Astrocyte (in vitro differentiated cells and primary cell): ENCODE measurements around the gene VSIG8. TPM values are rescaled to one million over a fixed set of nuclear protein-coding genes. Genes with fewer than 3 reads are reported as not detected.

Source experiments
- DNase-seq: peaks from one replicate; pipeline ENCODE4 v3.0.0-alpha.2; 2010; ENCODE audit warnings: low read depth
- FAIRE-seq: peaks from 2 replicates; lab custom pipeline; 2011; peaks lifted over from hg19 to GRCh38; lab: Jason Lieb, UNC
- H2AFZ ChIP-seq: 2 replicates; pipeline ENCODE4 v1.6.0; 2012; ENCODE audit warnings: low read depth, low read length, inconsistent platforms
- H3K27ac ChIP-seq: 2 replicates; pipeline ENCODE4 v1.5.1; 2011; ENCODE audit warnings: low read depth, low read length, inconsistent platforms
- H3K27me3 ChIP-seq: 2 replicates; pipeline ENCODE4 v1.6.0; 2011; ENCODE audit warnings: low read length, inconsistent platforms; ENCODE audit not compliant: insufficient read depth
- H3K36me3 ChIP-seq: 2 replicates; pipeline ENCODE4 v1.5.1; 2011; ENCODE audit warnings: low read length, inconsistent platforms; ENCODE audit not compliant: insufficient read depth
- H3K4me1 ChIP-seq: 2 replicates; pipeline ENCODE4 v1.5.1; 2011; ENCODE audit warnings: low read length, inconsistent platforms; ENCODE audit not compliant: insufficient read depth
- H3K4me2 ChIP-seq: 2 replicates; pipeline ENCODE4 v1.6.0; 2012; ENCODE audit warnings: low read length, inconsistent platforms
- H3K4me3 ChIP-seq: 2 replicates; pipeline ENCODE4 v1.5.1; 2011; ENCODE audit warnings: low read depth, mild to moderate bottlenecking, low read length, inconsistent platforms; ENCODE audit not compliant: insufficient read depth
- H3K79me2 ChIP-seq: 2 replicates; pipeline ENCODE4 v1.6.0; 2012; ENCODE audit warnings: mild to moderate bottlenecking, low read length, inconsistent platforms; ENCODE audit not compliant: insufficient read depth
- H3K9ac ChIP-seq: 2 replicates; pipeline ENCODE4 v1.6.0; 2012; ENCODE audit warnings: mild to moderate bottlenecking, low read length, inconsistent platforms
- H3K9me3 ChIP-seq: 2 replicates; pipeline ENCODE4 v1.5.1; 2012; ENCODE audit warnings: low read depth, mild to moderate bottlenecking, low read length, inconsistent platforms; ENCODE audit not compliant: insufficient read depth
- H4K20me1 ChIP-seq: 2 replicates; pipeline ENCODE4 v1.6.0; 2012; ENCODE audit warnings: low read length, inconsistent platforms; ENCODE audit not compliant: insufficient read depth
- H3K27ac Mint-ChIP-seq: one replicate; pipeline ENCODE4 v1.8.0; 2021; ENCODE audit warnings: mild to moderate bottlenecking, mixed read lengths; ENCODE audit not compliant: unreplicated experiment
- H3K27me3 Mint-ChIP-seq: one replicate; pipeline ENCODE4 v1.8.0; 2021; ENCODE audit warnings: low read depth, mixed read lengths; ENCODE audit not compliant: unreplicated experiment
- H3K36me3 Mint-ChIP-seq: one replicate; pipeline ENCODE4 v1.8.0; 2021; ENCODE audit warnings: low read depth, mixed read lengths; ENCODE audit not compliant: unreplicated experiment
- H3K4me1 Mint-ChIP-seq: one replicate; pipeline ENCODE4 v1.8.0; 2021; ENCODE audit warnings: low read depth, mixed read lengths; ENCODE audit not compliant: unreplicated experiment
- H3K4me3 Mint-ChIP-seq: one replicate; pipeline ENCODE4 v1.8.0; 2021; ENCODE audit warnings: mild to moderate bottlenecking, moderate library complexity, mixed read lengths; ENCODE audit not compliant: unreplicated experiment
- H3K9me3 Mint-ChIP-seq: one replicate; pipeline ENCODE4 v1.8.0; 2021; ENCODE audit warnings: mild to moderate bottlenecking, mixed read lengths; ENCODE audit not compliant: unreplicated experiment
- CTCF ChIP-seq: IDR thresholded peaks from 2 replicates; pipeline ENCODE4 v1.5.1; 2011; ENCODE audit warnings: low read depth, mild to moderate bottlenecking, inconsistent platforms, low read length, moderate library complexity; ENCODE audit not compliant: insufficient read depth
- EZH2 ChIP-seq: IDR thresholded peaks from 2 replicates; pipeline ENCODE4 v1.6.1; 2012; ENCODE audit warnings: mild to moderate bottlenecking, low read length, inconsistent platforms; ENCODE audit not compliant: insufficient read depth
- total RNA-seq: library from RNA; stranded (reverse); gene quantifications from 2 replicates; pipeline ENCODE4 v1.2.1, GENCODE V29; 2021

Gene VSIG8
- total RNA-seq, 1 donor from 2014 or later = not detected

GRCh38 chr1:159882527-159882862, 20.0 kb upstream of the VSIG8 start:
- no peak for FAIRE-seq
- H3K4me1 Mint-ChIP-seq = peaks cover 10% of the 10 kb centered on the region
- Histone ChIP-seq H3K36me3 (no peaks in the 10 kb centered on the region), H3K4me3 (no peak overlapping the region), H3K79me2 (no peaks in the 10 kb centered on the region), H3K9ac (peak overlapping the region; percentile 16), H3K27ac (peak overlapping the region; percentile 74), H2AFZ (peak overlapping the region; percentile 1), H3K4me2 (peak overlapping the region; percentile 52), H3K9me3 (no peaks in the 10 kb centered on the region), H3K27me3 (no peaks in the 10 kb centered on the region), H4K20me1 (no peaks in the 10 kb centered on the region), H3K4me1 (peaks cover 25% of the 10 kb centered on the region)
- H3K9me3 Mint-ChIP-seq = no peaks in the 10 kb centered on the region
- no peaks in the 10 kb centered on the region for H3K27me3 Mint-ChIP-seq
- no peak overlapping the region for H3K27ac Mint-ChIP-seq
- no peak for TF ChIP-seq CTCF
- TF ChIP-seq EZH2 = no peak
- H3K36me3 Mint-ChIP-seq = peaks cover 3% of the 10 kb centered on the region
- H3K4me3 Mint-ChIP-seq = no peak overlapping the region
- DNase-seq = peak; percentile 32

GRCh38 chr1:159881622-159882526, 19.4 kb upstream of the VSIG8 start:
- Histone ChIP-seq H3K4me3 (no peak overlapping the region), H3K9ac (peak overlapping the region; percentile 16), H3K4me1 (peaks cover 25% of the 10 kb centered on the region), H3K36me3 (no peaks in the 10 kb centered on the region), H3K9me3 (no peaks in the 10 kb centered on the region), H2AFZ (no peak overlapping the region), H3K4me2 (peak overlapping the region; percentile 52), H3K79me2 (no peaks in the 10 kb centered on the region), H3K27ac (peak overlapping the region; percentile 74), H4K20me1 (no peaks in the 10 kb centered on the region), H3K27me3 (no peaks in the 10 kb centered on the region)
- H3K27me3 Mint-ChIP-seq = no peaks in the 10 kb centered on the region
- peaks cover 3% of the 10 kb centered on the region for H3K36me3 Mint-ChIP-seq
- FAIRE-seq (peak; percentile 96), DNase-seq (peak; percentile 99)
- no peak overlapping the region for H3K27ac Mint-ChIP-seq
- H3K9me3 Mint-ChIP-seq = no peaks in the 10 kb centered on the region
- no peak for TF ChIP-seq CTCF
- no peak for TF ChIP-seq EZH2
- H3K4me3 Mint-ChIP-seq = no peak overlapping the region
- H3K4me1 Mint-ChIP-seq = peaks cover 10% of the 10 kb centered on the region

GRCh38 chr1:159880430-159880829, 18.0 kb upstream of the VSIG8 start:
- Histone ChIP-seq H2AFZ (no peak overlapping the region), H3K9ac (no peak overlapping the region), H3K4me3 (no peak overlapping the region), H3K4me2 (peak overlapping the region; percentile 34), H4K20me1 (no peaks in the 10 kb centered on the region), H3K4me1 (peaks cover 25% of the 10 kb centered on the region), H3K79me2 (no peaks in the 10 kb centered on the region), H3K36me3 (no peaks in the 10 kb centered on the region), H3K27ac (no peak overlapping the region), H3K9me3 (no peaks in the 10 kb centered on the region), H3K27me3 (no peaks in the 10 kb centered on the region)
- Mint-ChIP-seq H3K4me1 (peaks cover 17% of the 10 kb centered on the region), H3K9me3 (no peaks in the 10 kb centered on the region), H3K36me3 (peaks cover 2% of the 10 kb centered on the region), H3K27ac (no peak overlapping the region), H3K27me3 (peaks cover 2% of the 10 kb centered on the region), H3K4me3 (no peak overlapping the region)
- DNase-seq = no peak
- FAIRE-seq = no peak
- TF ChIP-seq EZH2 = no peak
- no peak for TF ChIP-seq CTCF
